ENCODE data around the gene MT1HL1. TPM values are rescaled to one million over a fixed set of nuclear protein-coding genes. Genes with fewer than 3 reads are reported as not detected.

MT1HL1 gene
- total and polyA plus RNA-seq, 2 donors (not counting 1 experiment from before 2014, with no cell fraction given), result not detected

GRCh38 chr1:237045278-237046016 lies 41.2 kb upstream of the MT1HL1 start:
- ATAC-seq (ENCODE audit: low read depth) (no peak), DNase-seq (no peak)
- ChIA-PET CTCF (no interaction called here), POLR2A (no interaction called here)
- no peaks in the 10 kb centered on the region for H3K4me1 ChIP-seq (ENCODE audit: control insufficient read depth in 2 of 2, insufficient read depth in 2 of 2, low read length in 2 of 2)
- H3K27me3 ChIP-seq (replicated peaks in 1 of 4; ENCODE audit: control extremely low read depth in 1 of 4, control insufficient read depth in 3 of 4, insufficient read depth in 4 of 4, low read length in 3 of 4), result peaks cover 0 to 30% (median 19%) of the 10 kb centered on the region in 4 experiments
- no peak overlapping the region for H3K4me2 ChIP-seq (replicated peaks; ENCODE audit: low read depth, low read length, poor library complexity, severe bottlenecking)
- no peak overlapping the region for H3K4me3 ChIP-seq (ENCODE audit: control extremely low read depth in 1 of 5, extremely low read depth in 1 of 5, insufficient read depth in 1 of 5, low read depth in 2 of 5, low read length in 4 of 5)
- Mint-ChIP-seq H3K4me1 (peaks cover 11% of the 10 kb centered on the region), H3K9me3 (ENCODE audit: insufficient read depth) (no peaks in the 10 kb centered on the region), H3K27me3 (peaks cover 49% of the 10 kb centered on the region), H3K27ac (no peak overlapping the region), H3K4me3 (no peak overlapping the region)
- H2AFZ ChIP-seq (ENCODE audit: insufficient read depth, low read depth, low read length, poor library complexity, severe bottlenecking), result no peak overlapping the region
- 0% methylated on average over 1 of the region's 3 CpGs for WGBS (ENCODE audit: insufficient coverage)
- H3K79me2 ChIP-seq (ENCODE audit: control insufficient read depth, insufficient read depth, low read length), result no peaks in the 10 kb centered on the region
- intact Hi-C loops (cut with micrococcal nuclease), result no loop called here
- no peak overlapping the region for H3K27ac ChIP-seq (ENCODE audit: low read length in 2 of 2)
- H4K20me1 ChIP-seq (ENCODE audit: control insufficient read depth, insufficient read depth, low read length, poor library complexity, severe bottlenecking), result no peaks in the 10 kb centered on the region
- no peaks in the 10 kb centered on the region for H3K36me3 ChIP-seq (replicated peaks in 1 of 2; ENCODE audit: control extremely low read depth in 1 of 2, control insufficient read depth in 1 of 2, extremely low read depth in 1 of 2, insufficient read depth in 2 of 2, low read length in 1 of 2)
- H3K9ac ChIP-seq (ENCODE audit: low read length), result no peak overlapping the region
- H3K9me3 ChIP-seq (ENCODE audit: control extremely low read depth in 1 of 3, control insufficient read depth in 2 of 3, insufficient read depth in 1 of 3, low read length in 2 of 3), result peaks cover 0 to 7% (median under 1%) of the 10 kb centered on the region in 3 donors
- no peak for TF ChIP-seq CTCF (IDR thresholded peaks at IDR 0.05)
- TF ChIP-seq EZH2 (IDR thresholded peaks at IDR 0.05; ENCODE audit: borderline replicate concordance, insufficient read depth, low read depth, low read length, poor library complexity, severe bottlenecking), result no peak

- DNase-seq, result no peak
- Mint-ChIP-seq H3K9me3 (ENCODE audit: insufficient read depth) (no peaks in the 10 kb centered on the region), H3K27me3 (peaks cover 44% of the 10 kb centered on the region), H3K4me3 (no peak overlapping the region), H3K4me1 (peaks cover 11% of the 10 kb centered on the region), H3K27ac (no peak overlapping the region)
- H3K9me3 ChIP-seq (ENCODE audit: control extremely low read depth in 1 of 3, control insufficient read depth in 2 of 3, insufficient read depth in 1 of 3, low read length in 2 of 3), result peaks cover 0 to 5% (median 2%) of the 10 kb centered on the region in 3 donors
- H3K4me1 ChIP-seq (ENCODE audit: control insufficient read depth in 2 of 2, insufficient read depth in 2 of 2, low read length in 2 of 2), result no peaks in the 10 kb centered on the region
- no peaks in the 10 kb centered on the region for H4K20me1 ChIP-seq (ENCODE audit: control insufficient read depth, insufficient read depth, low read length, poor library complexity, severe bottlenecking)
- H3K36me3 ChIP-seq (replicated peaks in 1 of 2; ENCODE audit: control extremely low read depth in 1 of 2, control insufficient read depth in 1 of 2, extremely low read depth in 1 of 2, insufficient read depth in 2 of 2, low read length in 1 of 2), result no peaks in the 10 kb centered on the region
- peaks cover 0 to 33% (median 20%) of the 10 kb centered on the region in 4 experiments for H3K27me3 ChIP-seq (replicated peaks in 1 of 4; ENCODE audit: control extremely low read depth in 1 of 4, control insufficient read depth in 3 of 4, insufficient read depth in 4 of 4, low read length in 3 of 4)
- H3K9ac ChIP-seq (ENCODE audit: low read length), result no peak overlapping the region
- no peak overlapping the region for H3K4me3 ChIP-seq (ENCODE audit: control extremely low read depth in 1 of 5, extremely low read depth in 1 of 5, insufficient read depth in 1 of 5, low read depth in 2 of 5, low read length in 4 of 5)
- POLR2A ChIA-PET, result no interaction called here
- whole genome bisulfite sequencing (ENCODE audit: insufficient coverage), result 15% methylated on average over 8 of the region's 14 CpGs
- H2AFZ ChIP-seq (ENCODE audit: insufficient read depth, low read depth, low read length, poor library complexity, severe bottlenecking), result no peak overlapping the region
- H3K27ac ChIP-seq (ENCODE audit: low read length in 2 of 2), result no peak overlapping the region
- no peaks in the 10 kb centered on the region for H3K79me2 ChIP-seq (ENCODE audit: control insufficient read depth, insufficient read depth, low read length)
- TF ChIP-seq CTCF (IDR thresholded peaks at IDR 0.05), result no peak
- no peak for TF ChIP-seq EZH2 (IDR thresholded peaks at IDR 0.05; ENCODE audit: borderline replicate concordance, insufficient read depth, low read depth, low read length, poor library complexity, severe bottlenecking)
- CTCF ChIA-PET, result no interaction called here
- ATAC-seq (ENCODE audit: low read depth), result no peak
- intact Hi-C loops (cut with micrococcal nuclease), result no loop called here
- no peak overlapping the region for H3K4me2 ChIP-seq (replicated peaks; ENCODE audit: low read depth, low read length, poor library complexity, severe bottlenecking)
Measured at GRCh38 chr1:237043846-237044636, 39.8 kb upstream of the MT1HL1 start.

All from B cell (primary cell).